IPS DF 19.7 (cell line): ENCODE data around the gene CFAP92.
"Not testable (repeated sequence)": the region's sequence is repeated elsewhere in the genome, so short reads cannot be mapped to it uniquely, and the experiment has no call there.

Source experiments
- DNase-seq: peaks from one replicate; pipeline ENCODE4 v3.0.0-alpha.2; 2013; ENCODE audit warnings: low read depth, low spot score

The CFAP92 gene

DNA sequence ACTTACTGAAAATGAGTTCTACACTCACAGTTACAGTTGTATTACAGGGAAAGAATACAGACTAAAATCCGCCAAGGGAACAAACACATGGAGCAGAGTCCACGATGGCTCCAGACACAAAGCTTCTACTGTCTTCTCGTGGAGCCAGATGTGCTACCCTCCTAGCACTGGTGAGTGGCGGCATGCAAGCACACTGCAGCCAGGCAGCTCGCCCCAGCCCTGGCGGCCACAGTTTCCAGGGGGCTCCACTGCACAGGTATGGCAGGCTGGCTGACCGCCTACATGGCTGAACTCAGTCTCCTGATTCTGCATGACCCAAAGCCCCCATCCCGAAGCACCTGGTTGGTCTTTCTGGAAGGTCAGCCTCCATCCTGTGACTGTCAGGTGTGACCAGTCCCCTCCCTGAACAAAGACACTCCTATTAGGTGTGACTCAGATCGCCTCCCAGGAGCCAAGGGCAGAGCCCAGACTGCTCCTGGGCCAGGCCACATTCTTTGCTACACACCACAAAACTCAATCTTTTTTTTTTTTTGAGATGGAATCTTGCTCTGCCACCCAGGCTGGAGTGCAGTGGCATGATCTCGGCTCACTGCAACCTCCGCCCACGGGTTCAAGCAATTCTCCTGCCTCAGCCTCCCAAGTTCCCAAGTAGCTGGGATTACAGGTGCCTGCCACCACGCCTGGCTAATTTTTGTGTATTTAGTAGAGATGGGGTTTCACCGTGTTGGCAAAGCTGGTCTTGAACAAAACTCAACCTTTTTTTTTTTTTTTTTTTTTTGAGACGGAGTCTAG, 51.5 kb downstream of the CFAP92 start:
- no peak for DNase-seq

DNA sequence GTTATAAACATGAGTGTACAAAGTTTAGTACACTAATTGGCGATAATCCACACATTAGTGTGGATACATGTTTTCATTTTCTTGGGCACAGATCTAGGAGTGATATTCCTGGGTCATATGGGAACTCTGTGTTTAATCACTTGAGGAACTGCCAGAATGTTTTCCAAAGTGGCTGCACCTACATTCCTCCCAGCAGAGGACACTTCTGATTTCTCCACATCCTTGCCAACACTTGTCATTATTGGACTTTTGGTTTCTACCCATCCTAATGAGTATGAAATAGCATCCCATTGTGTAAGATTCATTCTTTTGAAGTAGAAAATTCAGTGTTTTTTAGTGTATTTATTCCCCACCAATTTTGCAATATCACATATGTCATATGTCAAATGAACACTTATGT, 53.6 kb downstream of the CFAP92 start:
- no peak for DNase-seq

DNA sequence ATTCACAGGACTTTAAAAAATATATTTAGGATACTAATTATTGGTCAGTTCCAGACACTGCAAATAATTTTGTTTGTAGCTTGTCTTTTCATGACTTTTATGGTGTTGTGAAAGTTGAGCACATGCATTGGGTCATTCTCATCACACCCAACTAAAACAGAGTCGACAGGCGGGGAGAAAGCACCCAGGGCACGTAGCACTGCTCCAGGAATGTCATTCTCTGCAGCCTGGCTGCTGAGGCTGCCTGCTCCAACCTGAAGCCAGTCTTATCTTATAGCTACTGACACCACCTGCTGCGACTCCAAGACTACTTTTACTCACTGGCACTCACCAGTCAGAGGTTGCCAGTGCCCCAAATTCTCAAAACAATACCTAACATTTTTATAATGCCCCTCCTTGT, 57.5 kb downstream of the CFAP92 start:
- DNase-seq: no peak

DNA sequence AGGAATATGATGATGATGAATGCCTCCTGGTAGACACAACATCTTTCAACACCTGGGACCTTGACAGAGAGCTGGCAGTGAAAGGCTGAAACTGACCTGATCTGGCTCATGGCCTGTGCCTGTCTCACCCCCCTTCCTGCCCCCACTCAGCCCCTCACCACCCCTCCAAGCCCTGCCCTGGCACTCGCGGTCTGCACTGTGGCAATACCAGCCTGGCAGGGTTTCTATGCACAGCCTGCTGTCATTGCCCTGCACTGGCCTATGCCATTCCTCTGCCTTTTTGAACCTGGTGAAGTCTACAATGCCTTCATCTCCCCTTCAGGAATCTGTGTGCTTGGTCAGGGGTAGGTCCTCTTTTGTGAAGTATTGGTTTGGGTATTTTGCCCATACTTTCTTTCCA, 58.0 kb downstream of the CFAP92 start:
- no peak for DNase-seq

DNA sequence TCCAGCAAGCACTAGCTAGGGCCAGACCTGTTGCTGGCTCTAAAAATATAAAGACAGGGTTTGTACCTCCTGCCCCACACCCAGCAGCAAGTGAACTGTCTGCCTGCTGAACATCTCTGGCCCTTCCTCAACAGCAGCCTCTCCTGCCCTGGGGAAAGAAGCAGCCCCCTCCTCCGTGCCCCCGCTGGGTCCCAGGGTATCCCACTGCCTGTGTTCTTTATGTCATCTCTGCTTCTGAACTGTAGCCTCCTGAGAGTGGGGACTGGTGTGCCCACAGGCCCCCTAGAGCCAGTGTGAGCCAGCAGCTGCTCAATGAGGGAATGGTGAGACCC, 60.0 kb downstream of the CFAP92 start:
- DNase-seq: no peak

DNA sequence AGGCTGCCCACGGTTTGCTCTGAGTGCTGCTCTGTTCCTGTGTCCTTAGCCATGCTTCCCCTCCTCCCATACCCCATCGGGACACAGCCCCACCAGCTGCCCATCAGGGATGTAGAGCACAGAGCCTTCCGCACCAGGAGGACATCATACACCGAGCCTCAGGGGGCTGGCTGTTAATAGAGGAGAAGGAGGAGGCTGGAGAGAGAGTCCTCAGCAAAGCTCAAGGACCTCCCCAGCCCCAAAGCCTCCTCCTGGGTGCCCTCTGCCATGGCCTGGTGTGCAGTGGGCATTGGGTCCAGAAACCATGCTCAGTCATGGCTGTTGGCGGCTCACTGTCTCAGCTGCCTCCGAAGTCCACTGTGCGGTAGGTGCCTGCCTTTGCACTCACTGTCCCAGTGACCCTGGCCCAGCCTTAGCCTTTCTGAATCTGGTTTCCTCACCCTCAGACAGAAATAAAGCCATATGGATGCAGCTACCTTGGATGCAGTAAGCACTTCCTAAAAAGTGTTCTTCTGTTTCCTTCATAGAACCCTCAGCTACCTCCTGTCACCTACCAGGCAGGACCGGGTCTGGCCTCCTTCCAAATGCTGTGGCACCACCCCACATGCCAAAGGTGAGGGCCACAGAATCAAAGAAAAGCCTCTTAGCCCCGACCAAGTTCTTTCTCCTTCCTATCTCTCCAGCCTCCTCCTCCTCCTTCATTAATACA, 60.5 kb downstream of the CFAP92 start:
- DNase-seq: no peak

DNA sequence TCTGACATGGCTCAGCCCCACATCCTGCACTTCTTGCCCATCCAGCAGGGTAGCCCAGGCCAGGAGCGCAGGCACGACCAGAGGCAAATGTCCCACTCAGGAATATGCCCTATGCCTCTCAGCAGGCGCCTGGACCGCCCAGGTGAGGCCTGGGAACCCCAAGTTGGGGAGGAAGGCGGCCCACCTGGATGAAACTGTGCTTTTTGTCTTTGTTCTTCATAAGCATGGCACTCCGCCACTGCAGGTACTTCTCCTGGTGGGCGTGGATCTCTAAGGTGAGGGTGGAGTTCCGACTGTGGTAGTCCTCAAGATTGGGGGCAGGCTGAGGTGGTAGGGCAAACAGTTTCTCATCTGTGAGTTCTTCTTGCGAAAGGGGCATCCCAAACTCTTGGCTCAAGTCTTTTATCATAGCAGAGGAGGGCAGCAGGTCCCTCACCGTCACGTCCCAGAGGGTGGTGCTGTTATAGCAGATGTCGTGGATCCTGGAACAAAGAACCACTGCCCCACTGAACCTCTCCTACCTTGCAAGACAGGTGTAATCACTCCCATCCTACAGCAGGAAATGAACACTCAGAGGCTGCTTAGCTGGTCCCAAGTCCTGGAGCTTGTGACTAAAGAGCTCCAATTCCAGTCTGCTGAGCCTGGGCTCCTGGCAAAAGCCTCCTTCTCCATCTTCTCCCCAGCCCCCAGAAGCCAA, 61.2 kb downstream of the CFAP92 start:
- DNase-seq: no peak

DNA sequence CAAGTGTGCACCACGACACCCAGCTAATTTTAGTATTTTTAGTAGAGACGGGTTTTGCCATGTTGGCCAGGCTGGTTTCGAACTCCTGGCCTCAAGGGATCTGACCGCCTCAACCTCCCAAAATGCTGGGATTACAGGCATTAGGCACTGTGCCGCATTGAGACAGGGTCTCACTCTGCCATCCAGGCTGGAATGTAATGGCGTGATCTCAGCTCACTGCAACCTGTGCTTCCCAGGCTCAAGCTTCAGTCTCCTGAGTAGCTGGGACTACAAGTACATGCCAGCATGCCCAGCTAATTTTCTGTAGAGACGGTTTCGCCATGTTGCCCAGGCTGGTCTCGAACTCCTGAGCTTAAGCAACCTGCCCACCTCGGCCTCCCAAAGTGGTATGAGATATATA, 62.8 kb downstream of the CFAP92 start:
- no peak for DNase-seq

DNA sequence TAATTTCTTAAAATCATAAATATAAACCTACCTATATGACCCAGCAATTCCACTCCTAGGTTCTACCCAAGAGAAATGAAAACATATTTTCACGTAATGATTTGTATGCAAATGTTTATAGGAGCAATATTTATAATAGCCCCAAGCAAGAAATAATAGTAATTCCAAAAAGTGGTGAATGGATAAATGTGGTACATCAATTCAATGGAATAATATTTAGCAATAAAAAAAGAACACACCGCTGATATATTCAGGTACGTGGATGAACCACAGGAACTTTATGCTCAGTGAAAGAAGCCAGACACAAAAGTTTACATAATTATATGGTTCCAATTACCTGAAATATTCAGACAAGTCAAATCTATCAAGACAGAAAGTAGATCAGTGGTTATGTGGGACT, 64.5 kb downstream of the CFAP92 start:
- no peak for DNase-seq

DNA sequence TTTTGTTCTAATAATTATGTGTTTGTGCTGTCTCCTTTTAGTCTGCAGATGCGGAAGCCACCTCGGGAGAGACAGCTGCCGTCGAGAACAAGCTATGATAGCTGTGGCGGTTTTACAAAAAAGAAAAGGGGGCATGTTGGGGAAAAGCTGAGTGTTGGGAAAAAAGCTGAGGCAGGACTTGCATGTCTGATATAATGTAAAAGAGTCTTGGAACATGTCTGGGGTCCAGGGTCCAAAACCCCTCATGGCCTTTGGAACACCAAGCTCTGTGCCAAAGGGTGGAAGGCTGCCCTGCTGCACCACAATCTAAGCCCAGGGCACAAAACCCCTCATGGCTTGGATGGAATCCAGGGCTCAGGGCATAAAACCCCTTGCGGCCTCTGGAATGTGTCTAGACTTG, 69.9 kb downstream of the CFAP92 start:
- not testable (repeated sequence) for DNase-seq

DNA sequence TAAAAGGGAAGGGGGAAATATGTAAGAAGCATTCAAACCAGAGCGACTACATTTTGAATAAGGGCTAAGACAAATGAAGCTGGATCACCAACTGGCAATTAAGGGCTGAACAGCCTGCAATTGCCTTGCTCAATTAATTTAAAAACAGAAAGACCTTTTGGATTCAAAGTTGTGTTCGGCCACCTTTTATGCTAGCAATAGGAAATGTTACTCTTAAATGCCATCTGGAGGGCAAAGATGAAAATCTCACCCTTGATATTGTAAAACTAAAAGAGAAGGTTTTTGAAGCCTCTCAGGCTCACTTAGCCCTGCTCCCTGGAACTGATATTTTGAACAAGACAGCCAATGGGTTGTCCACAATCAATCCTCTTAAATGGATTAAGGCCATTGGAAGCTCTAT, 70.3 kb downstream of the CFAP92 start:
- no peak for DNase-seq

DNA sequence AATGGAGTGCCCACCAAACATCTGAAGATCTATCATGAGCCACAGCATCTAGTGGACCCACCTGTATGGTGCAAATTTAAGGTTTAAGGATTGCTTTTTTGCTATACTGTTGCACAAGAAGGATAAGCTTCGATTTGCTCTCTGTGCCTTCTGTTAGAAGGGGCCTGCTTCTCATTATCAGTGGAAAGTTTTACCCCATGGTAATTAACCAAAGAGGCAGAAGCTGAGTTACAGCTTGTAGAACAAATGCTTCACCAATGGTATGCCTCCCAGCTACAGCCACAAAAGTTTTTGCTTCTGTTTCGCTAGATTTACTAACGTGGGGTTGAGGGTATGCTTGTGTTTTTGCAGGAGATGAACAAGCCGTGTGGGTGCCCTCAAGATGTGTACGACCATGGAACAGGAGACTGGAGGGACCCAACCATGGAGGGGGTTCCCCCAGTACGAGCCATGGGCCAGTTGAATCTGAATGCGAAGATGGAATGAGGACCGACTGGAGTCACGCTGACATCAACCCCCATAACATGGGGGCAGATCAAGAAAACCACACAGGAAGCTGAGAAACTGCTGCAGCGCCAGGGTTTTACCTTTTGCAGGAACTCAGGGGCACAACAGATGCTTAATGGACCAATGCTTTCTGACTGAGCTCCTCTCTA, 70.9 kb downstream of the CFAP92 start:
- DNase-seq: no peak

DNA sequence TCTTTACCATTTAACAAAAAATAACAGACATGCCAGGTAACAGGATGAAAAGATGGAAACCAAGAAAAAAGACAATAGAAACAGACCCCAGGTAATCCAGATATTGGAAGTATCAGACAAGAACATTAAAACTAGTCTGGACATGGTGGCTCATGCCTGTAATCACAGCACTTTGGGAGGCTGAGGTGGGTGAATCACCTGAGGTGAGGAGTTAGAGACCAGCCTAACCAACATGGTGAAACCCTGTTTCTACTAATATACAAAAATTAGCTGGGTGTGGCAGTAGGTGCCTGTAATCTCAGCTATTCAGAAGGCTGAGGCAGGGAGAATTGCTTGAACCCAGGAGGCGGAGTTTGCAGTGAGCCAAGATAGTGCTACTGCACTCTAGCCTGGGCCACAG, 73.9 kb downstream of the CFAP92 start:
- DNase-seq: no peak

DNA sequence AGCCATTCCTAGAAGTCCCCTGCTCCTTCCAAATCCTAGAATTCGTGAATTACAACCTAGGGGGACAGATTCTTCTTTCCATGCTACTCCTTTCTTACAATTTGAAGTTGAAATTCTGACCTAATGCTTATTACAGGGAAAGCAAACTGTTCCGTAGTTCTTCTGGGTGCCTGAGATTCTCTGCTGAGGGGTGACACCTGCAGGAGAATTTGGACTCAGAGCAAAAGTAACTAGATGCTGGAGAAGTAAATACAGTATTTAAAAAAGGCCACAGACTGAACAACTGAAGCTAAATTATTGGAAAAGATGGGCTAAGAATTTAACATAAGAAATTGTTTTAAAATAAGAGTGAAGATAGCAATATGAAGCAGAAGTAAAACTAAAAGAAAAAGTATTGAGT, 76.6 kb downstream of the CFAP92 start:
- DNase-seq: no peak

DNA sequence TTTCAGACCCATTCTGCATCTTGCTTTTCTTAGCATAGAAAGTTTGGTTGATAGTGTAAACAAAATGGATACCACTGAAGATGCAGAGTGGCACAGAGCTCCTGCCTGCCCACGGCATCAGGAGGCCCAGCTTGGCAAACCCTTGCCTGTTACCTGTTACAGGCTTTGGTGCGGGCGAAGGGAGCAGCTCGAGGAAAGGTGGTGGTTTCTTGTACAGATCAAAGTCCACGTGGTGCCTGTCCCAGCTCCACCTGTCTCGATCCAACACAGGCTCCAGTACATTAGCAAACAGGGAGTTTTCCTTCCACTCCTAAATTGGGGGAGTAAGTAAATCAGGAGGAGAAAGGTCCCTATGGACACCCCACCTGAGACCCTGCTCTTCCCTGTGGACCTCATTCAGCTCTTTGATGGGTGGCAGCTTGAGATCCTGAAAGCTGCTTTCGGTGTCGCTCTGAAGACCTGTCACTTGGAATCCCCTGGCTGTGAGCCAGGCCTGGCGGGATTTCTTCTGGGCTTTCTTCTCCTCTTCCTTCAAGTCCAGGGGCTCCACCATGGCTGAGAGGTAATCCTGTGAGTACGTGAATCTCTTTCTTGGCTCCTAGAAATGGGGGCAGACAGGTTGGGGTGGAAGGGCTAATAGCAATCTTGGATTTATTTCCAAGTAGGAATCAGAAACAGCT, 78.8 kb downstream of the CFAP92 start:
- DNase-seq: no peak

DNA sequence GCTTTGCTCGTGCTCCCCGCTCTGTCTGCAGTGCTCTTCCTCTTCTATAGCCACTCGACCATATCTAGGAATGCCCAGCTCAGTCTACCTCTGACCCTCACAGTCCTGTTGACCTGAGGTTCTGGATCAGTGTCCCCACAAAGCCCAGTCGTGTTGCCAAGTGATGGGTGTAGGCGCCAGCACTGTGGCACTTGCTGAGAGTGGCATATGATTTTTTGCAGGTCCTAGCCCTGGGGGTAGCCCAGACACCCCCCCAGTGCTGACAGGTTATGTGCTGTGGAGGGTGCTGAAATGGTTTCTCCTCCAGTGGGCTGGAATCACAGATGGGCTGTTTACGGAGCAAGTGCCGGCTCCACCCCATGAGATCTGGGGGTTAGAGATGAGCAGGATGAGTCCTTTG, 82.0 kb downstream of the CFAP92 start:
- no peak for DNase-seq

DNA sequence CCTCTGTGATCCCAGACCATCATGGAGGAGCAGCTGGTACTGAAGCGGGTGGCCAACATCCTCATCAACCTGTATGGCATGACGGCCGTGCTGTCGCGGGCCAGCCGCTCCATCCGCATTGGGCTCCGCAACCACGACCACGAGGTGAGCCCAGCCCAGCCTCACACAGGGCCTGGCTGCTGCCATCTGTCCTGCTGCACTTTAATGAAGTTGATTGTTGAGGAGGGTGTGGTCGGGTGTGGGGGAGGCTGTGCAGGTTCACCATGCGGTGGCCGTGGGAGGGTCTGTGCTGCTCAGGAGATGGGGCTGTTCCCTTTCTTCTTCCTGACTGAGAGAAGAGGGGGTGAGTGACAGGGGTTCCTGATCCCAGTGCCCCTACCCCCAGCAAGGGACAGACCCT, 83.9 kb downstream of the CFAP92 start:
- no peak for DNase-seq

DNA sequence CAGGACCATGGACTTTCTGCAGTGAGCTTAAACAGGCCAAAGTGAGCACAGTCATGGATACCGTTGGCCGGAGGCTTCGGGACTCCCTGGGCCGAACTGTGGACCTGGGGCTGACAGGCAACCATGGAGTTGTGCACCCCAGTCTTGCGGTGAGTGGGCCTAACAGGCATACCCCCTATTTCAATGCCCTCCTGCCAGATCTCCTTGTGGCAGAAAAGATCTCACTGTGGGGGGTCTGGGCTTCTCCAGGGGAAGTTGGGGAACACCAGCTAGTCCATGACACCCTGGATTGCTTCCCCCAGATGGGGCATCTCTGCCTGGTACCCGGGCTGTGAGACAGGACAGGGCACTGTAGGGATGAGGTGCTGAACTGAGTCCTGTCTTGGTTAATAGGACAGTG, 84.9 kb downstream of the CFAP92 start:
- no peak for DNase-seq

DNA sequence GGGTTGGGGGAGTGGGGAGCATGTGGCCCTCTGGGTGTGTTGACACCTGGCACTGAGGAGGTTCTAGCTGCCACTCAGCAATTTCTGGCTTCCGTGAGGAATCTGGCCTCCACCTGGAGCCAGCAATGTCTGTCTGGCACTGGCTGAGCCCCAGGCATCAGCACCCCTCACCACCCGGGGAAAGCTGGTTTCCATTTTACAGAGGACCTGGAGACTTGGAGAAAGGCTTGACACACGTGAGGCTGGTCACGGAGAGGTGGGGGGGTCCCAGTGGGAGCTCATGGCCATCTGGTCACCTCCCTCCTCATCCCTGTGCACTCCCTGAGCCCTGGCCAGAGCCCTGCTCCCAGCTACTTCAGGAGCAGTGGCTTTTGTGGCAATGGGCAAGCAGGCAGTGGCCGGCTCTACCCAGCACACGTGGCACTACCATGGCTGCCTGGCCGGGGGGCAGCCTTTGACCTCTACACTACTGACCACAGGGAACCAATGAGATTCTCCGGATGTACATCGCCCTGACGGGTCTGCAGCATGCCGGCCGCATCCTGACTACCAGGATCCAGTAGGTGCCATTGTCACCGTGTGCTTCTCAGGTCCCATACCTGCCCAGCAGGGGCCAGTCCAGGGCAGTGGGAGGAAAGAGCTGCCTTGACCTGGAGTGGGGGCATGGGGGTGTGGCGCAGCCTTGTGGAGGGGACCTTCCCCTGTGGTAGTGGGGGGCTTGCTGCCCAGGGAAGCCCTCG, 86.0 kb downstream of the CFAP92 start:
- no peak for DNase-seq

DNA sequence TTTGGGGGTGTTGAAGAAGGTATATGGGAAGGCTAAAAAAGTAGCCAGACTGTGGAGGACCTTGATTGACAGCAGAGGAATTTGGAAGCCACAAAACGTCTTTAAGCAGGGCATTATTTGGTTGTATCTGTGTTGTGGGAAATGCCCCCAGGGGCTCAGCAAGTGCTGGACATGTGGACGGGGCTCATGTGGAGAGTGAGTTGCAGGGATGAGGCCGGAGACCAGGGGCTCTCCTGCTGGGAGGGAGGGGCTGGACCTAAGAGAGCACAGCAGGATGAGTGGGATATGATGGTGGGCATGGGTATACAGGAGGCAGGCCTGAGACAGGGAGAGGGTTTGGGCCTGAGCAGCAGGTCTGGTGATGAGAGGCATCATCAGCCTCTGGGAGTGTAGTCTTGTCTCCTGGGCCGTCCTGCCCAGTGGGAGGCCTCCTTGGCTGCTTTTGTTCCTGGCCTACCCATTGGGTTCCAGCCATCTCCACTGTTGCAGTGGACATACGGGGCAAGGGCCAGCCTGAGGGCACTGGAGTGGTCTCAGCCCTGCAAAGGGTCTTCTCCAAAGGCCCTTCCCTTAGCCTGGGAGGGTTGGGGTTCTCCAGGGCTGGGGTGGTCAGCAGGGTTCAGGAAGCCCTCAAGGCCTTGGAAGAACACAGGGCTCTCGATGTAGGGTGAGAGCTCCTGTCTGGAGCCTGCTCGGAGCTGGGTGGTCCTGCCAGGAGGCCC, 86.9 kb downstream of the CFAP92 start:
- no peak for DNase-seq
